OCI-M2 (cell line): Measurements from ENCODE around the gene SLC25A6.
"Not testable (repeated sequence)": the region's sequence is repeated elsewhere in the genome, so short reads cannot be mapped to it uniquely, and the experiment has no call there.

ENCODE experiments used
- DNase-seq: peaks from one replicate; lab custom pipeline; 2025; ENCODE audit not compliant: unreplicated experiment; lab: John Stamatoyannopoulos, UW

The SLC25A6 gene

DNA sequence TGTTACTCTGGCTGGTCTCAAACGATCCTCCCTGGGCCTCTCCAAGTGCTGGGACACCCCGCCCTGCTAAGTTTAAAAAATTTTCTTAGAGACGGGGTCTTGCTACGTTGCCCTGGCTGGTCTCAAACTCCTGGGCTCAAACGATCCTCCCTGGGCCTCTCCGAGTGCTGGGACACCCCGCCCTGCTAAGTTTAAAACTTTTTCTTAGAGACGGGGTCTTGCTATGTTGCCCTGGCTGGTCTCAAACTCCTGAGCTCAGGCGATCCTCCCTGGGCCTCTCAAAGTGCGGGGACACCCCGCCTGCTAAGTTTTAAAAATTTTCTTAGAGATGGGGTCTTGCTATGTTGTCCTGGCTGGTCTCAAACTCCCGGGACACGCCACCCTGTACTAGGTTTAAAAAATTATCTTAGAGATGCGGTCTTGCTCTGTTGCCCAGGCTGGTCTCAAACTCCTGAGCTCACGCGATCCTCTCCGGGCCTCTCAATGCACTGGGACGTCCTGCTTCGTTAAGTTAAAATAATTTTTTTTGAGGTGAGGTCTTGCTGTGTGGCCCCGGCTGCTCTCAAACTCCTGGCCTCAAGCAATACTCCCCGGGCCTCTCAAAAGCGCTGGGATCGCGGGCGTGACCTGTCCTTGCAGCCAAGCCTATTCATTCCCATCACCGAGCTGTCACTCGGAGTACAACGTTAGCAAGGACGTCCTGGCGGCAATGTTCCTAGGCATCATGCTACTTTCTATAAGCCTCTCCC lies 1.1 kb downstream of the SLC25A6 start:
- DNase-seq: no peak

DNA sequence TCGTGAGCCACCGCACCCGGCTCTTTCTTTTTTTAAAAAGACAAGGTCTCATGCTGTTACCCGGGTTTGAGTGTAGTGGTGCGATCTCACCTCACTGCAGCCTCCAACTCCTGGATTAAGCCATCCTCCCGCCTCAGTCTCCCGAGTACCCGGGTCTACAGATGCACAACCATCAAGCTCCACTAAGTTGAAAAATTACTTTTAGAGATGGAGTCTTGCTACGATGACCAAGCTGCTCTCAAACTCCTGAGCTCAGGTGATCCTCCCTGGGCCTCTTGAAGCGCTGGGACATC lies 2.0 kb downstream of the SLC25A6 start:
- no peak for DNase-seq

DNA sequence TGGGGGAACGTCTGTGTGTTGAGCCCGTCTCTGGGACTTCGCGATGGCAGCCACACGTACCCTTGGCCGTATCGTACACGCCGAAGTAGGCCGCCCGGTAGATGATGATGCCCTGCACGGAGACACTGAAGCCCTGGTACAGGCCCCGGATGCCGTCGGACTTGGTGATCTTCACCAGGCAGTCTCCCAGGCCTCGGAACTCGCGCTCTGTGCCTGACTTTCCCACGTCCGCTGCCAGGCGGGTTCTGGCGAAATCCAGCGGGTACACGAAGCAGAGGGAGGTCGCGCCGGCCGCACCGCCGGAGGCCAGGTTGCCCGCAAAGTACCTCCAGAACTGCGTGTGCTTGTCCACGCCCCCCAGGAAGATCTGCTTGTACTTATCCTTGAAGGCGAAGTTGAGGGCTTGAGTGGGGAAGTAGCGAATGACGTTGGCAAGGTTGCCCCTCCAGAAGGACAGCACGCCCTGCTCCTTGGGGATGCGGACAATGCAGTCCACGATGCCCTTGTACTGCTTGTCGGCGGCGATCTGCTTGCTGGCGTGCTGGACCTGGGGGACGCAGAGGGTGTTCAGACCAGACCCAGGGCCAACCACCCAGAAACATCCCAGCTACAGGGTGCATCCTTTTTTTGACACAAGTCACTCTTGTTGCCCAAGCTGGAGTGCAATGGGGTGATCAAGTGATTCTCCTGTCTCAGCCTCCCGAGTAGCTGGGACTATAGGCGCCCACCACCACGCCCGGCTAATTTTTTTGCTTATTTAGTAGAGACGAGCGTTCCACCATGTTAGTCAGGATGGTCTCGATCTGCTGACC lies 2.5 kb downstream of the SLC25A6 start:
- DNase-seq: no peak

DNA sequence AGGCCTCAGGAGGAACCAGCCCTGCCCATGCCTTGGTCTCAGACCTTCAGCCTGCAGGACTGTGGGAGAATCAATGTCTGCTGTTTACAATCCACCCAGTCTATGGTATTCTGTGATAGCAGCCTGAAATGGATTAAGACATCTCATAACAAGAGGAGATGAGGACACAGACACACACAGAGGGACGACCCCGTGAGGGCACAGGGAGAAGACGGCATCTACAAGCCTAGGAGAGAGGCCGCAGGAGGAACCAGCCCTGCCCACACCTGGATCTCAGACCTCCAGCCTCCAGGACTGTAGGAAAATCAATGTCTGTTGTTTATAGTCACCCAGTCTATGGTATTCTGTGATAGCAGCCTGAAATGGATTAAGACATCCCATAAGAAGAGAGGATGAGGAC lies 3.3 kb downstream of the SLC25A6 start:
- DNase-seq: no peak

DNA sequence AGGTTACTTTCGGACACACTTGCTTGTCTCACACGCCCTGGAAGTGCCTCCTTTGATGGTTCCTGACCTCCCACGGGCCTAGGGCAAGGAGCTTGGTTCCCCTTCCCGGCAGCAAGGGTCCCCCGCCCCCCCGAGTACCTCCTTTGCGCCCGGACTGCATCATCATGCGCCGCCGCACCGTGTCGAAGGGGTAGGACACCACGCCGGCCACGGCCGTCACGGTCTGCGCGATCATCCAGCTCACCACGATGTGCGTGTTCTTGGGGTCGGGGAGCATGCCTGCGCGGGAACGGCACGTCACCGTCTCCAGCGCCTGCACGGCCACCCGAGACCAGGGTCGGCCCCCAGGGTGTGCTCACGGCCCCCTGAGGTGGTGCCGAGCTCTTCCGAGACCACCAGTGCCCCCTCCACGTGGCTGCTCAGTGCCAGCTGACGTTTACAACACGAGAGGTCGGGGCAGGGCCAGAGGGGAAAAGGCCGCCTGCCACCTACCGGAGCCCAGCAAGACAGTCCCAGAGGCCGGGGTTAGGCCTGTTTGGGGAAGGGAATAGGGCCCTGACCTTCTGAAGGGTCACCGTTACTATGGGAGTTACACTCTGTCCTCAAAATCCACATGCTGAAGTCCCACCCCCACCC lies 4.7 kb downstream of the SLC25A6 start:
- no peak for DNase-seq

DNA sequence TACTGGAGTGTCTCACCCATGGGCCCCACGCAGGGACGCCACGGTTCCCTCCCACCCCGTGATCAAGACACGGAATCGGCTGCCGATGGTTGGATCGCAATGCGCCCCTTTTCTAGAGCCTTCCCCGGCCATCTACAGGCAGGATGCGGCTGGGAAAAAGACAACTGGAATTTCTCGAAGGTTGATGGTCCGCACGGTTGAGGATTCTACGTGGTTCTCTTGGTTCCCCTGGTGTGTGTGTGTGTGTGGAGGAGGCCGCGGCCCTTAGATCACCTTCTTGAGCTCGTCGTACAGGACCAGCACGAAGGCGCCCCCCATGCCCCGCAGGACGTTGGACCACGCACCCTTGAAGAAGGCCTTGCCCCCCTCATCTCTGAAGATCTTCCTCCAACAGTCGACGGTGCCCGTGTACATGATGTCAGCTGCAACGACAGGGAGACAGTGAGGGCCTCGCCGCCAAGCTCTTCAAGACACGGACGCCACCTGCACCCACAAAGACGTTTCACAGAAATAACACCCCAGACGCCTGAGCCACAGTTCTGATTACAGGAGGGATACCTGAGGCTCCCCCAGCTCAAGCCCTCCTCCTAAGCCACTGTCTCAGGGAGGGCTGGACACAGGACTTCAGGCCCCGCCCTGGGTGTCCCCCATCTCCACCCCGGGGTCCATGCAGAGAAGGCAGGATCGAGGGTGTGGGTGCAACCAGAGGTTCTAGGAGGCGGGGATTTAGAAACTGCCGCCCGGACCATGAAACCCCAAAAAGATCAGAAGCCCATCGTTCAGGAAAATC lies 5.4 kb downstream of the SLC25A6 start:
- DNase-seq: no peak

DNA sequence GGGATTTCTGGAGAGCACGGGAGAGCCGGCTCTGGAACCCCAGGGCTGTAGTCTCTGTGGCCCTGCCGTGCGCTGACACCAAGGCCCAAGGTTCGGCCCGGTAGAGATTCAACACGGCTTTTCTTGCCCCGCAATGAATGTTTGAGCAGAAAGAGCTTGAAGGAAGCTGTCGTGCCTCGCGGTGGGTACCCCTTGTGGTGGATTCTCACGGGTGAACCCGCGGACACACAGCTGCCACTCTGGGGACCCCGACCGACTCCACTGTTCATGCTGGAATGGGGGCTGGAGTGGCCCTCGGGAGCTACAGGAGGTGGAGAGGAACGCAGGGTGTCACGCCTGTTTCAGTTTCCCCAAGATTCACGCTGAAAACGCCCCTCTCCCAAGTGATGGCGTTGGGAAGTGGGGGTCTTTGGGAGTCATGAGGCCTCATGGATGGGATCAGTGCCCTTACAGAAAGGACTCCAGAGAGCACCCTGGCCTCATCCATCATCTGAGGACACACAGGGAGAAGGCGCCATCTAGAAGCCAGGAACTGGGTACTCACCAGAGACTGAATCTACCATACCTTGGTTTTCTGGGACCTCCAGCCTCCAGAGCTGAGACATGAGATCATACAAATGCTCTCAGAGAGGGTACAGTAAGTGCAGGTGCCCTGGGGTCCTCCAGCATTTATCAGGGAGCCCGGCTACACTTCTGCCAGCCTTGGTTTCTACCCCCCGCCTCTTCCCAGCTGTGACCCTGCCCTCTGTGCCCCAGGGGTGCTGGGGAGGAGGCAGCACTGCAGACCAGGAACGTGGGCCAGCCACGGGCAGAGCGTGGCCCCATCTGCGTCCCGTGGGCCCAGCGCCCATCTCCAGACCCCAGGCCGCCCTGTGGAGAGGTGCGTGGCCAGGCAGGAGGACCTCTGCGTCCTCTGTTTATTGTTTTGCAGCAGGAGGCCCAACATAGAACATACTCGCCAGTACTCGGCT lies 6.4 kb downstream of the SLC25A6 start:
- DNase-seq: no peak

DNA sequence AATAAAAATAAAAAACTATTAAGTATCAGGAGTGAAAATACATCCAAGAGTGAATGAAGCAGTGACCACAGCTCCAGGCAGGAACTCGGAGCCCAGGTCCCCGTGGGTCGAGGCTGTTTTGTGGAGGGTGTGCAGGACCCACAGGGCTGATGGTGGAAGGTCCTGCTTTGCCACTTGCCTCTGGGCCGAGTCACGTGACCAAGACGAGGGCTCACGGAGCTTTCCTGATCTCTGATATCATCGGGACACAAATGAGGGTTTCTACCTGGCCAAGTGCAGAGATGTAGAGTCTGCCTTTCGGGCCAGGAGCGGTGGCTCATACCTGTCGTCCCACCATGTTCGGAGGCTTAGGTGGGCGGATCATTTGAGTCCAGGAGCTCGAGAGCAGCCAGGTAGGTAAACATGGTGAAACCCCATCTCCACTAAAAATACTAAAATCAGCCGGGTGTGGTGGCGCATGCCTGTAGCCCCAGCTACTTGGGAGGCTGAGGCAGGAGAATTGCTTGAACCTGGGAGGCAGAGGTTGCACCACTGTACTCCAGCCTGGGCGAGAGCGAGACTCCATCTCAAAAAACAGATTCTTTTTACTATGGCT lies 7.2 kb downstream of the SLC25A6 start:
- DNase-seq: no peak

DNA sequence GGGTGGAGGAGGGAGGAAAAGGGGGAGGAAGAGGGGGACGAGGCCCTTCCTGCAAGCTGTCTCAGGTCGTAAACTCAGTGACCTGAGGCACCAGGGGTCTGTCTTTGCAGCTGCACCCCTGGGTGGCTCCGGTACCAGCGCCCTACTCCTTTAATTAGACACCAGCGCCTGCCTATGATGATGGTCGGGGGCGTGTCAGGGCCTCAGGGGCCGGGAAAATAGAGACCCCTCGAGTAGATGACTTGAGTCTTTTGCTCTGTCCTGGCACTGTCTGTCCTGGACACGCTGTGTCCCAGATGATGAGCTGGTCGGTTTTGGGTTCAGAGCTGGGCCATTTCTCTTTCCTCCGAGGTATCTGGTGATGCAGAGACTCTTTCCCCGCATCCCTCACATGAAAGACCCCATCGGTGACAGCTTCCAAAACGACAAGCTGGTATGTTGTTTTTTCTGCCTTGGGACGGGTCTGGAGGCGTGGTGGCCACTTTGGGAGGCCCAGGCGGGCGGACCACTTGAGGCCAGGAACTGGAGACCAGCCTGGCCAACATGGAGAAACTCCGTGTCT lies 11.2 kb downstream of the SLC25A6 start:
- no peak for DNase-seq

DNA sequence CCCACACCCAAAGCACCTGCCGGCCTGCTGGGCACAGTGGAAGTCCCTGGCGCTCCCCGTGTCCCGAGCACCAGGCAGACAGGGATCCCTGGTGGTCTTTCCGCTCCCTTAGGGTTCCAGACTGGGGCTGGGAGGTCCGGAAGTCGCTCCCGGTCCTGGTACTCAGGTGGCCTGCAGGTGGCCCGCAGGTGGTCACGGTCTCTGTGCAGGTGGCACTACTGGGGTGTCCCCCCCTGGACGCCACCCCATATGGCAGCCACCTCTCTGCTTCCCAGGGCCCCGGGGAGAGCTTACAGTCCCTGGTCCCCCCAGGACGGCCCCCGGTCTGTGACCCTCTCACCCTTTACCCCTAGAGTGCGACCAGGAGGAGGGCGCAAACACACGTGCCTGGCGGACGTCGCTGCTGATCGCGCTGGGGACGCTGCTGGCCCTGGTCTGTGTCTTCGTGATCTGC lies 13.6 kb downstream of the SLC25A6 start:
- no peak for DNase-seq

DNA sequence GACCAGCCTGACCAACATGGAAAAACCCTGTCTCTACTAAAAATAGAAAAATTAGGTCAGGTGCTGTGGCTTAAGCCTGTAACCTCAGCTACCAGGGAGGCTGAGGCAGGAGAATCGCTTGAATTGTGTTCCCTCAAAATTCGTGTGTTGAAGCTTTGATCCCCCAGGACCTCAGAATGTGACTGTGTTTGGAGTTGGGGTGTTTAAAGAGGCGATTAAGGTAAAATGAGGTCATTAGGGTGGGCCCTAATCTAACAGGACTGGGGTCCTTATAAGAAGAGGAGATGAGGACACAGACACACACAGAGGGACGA lies 23.6 kb downstream of the SLC25A6 start:
- no peak for DNase-seq

DNA sequence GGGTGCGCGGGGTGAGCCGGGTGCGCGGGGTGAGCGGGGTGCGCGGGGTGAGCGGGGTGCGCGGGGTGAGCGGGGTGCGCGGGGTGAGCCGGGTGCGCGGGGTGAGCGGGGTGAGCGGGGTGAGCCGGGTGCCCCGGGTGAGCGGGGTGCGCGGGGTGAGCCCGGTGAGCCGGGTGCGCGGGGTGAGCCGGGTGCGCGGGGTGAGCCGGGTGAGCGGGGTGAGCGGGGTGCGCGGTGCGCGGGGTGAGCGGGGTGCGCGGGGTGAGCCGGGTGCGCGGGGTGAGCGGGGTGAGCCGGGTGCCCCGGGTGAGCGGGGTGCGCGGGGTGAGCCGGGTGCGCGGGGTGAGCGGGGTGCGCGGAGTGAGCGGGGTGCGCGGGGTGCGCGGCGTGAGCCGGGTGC lies 25.6 kb downstream of the SLC25A6 start:
- DNase-seq: not testable (repeated sequence)

DNA sequence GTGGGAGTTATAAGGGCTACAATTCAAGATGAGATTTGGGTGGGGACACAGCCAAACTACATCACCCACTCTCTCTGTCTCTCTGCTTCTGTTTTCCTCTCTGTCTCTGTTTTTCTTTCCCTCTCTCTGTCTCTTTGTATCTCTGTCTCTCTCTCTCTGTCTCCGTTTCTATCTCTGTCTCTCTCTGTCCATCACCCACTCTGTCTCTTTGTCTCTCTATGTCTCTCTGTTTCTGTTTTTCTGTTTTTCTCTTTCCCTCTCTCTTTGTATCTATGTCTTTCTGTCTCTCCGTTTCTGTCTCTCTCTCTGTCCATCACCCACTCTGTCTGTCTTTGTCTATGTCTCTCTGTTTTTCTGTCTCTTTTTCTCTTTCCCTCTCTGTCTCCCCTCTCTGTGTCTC lies 30.0 kb downstream of the SLC25A6 start:
- no peak for DNase-seq

DNA sequence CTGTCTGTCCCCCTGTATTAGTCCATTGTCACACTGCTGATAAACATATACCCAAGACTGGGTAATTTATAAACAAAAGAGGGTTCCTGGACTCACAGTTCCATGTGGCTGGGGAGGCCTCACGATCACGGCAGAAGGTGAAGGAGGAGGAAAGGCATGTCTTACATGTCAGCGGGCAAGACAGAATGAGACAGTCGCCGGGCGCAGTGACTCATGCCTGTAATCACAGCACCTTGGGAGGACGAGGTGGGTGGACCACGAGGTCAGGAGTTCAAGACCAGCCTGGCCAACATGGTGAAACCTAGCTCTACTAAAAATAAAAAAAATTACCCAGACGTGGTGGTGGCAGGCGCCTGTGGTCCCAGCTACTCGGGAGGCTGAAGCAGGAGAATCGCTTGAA lies 30.6 kb downstream of the SLC25A6 start:
- no peak for DNase-seq

DNA sequence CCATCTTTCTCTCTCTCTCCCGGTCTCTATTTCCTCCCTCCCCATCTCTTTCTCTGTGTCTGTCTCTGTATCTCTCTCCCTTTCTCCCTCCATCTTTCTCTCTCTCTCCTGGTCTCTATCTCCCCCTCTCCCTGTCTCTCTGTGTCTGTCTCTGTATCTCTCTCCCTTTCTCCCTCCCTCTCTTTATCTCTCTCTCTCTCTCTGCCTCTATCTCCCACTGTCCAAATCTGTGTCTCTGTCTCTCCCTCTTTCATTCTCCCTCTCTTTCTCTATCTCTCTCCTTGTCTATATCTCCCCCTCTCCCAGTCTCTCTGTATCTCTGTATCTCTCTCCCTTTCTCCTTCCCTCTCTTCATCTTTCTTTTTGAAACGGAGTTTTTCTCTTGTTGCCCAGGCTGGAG lies 31.7 kb downstream of the SLC25A6 start:
- DNase-seq: no peak

DNA sequence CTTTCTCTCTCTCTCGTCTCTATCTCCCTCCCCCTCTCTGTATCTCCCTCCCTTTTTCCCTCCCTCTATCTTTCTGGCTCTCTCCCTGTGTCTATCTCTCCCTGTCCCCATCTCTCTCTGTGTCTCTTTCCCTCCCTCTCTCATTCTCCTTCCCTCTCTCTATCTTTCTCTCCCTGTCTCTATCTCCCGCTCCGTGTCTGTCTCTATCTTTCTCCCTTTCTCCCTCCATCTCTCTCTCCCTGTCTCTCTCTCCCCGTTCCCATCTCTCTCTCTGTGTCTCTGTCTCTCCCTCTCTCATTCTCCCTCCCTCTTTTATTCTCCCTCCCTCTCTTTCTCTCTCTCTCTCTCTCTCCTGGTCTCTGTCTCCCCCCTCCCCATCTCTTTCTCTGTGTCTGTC lies 32.4 kb downstream of the SLC25A6 start:
- DNase-seq: no peak

DNA sequence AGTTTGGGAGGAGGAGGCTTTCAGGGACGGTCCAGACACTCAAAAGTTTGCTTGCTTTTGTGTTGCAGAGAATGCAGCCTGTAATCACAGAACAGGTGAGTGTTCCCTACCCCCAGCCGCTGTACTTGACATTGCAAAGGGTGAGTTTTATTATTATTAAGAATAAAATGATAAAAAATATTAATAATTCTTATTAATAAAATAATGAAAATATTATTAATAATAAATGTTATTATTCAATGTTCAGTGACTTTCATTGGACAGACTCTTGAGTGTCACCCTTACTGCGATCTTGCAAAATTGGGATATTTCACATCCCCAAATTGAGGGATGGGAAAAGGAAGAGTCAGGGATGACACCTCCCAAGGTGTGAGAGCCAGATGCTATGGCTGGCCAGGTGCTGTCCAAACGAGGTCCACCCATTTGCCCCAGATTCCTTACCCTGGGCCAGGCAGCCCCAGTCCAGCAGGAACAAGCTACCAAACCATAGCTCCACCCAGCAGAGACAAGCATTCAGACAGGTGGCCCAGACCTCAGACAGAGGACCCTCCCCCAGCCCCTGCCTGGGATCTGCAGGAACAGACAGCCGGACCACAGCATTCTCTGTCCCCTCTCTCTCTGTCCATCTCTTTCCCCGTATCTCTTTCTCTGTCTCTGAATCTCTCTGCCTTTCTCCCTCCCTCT lies 33.0 kb downstream of the SLC25A6 start:
- DNase-seq: no peak

DNA sequence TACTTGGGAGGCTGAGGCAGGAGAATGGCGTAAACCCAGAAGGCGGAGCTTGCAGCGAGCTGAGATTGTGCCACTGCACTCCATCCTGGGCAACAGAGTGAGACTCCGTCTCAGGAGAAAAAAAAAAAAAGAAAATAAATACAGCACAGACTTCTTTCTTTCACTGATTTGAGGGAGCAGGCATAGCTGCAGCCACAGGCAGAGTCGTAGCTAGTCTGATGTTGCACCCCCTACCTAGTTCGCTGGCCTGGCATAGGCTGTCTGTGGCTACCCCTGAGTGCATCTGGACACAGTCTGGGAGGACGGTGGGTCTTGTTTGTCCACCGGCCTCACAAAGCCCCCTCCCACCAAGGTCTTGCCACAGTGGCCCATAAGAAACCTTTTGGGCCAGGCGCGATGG lies 33.9 kb downstream of the SLC25A6 start:
- DNase-seq: no peak
